Measurements from ENCODE around the gene ABL2.
A peak's percentile ranks its signal among the peaks of the same experiment; 100 is the strongest.

ABL2 gene

DNA sequence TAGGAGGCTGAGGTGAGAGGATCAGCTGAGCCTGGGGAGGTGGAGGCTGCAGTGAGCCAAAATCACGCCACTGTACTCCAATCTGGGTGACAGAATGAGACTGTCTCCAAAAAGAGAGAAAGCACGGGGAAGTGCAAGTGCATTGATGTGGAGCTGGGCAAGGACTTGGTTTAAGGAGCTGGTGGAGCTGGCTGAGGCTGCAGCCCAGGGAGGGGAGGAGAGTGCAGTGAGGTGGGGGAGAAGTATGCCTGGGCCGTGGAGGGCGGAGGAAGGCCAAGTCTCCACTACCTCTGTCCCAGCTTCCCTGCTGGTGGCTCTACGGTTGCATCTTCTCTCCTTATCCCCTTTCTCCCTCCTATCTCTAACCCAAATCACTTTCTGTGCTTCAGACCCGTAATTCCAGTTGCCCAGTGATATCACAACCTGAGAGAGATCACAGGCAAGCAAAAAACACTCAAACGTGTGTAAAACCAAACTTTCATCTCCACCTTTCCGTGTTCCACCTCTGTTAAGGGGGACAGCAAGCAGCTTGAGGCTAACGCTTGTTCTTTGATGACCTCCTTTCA lies 136.5 kb downstream of the ABL2 start:
- DNase-seq (ENCODE audit: low read depth), result no peak

DNA sequence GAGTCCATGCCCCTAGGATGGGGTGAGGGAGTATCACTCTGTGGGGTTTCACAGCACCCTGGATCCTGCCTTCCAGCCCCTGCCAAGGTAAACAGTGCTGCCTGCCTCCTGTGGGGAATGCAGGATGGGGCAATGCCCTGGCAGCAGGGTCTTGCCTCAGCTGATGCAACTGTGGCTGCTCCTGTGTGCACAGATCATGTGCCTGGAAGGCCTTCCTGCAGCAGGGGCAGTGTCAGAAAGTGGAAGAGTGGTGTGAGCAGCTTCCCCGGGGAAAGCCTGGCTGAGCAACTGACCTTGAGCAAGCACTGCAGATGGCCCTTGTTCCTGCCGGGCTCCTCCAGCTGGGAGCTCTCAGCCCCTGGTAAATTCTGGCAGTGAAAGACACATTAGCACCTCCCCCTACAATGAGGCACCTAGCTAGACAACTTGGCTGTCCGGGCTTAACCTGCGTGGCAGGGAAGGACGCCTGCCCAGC lies 137.7 kb downstream of the ABL2 start:
- peak; percentile 72 for DNase-seq (ENCODE audit: low read depth)

DNA sequence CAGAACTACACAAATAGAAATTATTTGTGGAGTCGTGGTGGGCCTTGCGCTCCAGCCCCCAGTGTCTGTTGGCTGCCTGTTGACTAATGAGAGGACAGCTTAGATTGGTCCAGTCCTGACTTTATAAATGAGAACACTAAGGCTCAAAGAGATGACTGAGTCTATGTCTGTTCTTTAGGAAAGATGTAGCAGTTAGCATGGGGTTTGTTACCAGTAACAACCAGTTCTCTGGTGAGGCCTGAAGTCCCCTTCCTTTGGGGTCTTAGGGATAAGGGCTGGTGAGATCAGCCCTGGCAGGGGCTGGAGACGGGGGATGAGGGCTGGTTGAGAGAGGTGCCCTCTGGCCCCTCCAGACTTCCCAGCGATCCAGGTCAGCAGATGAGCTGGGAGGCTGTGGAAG lies 138.6 kb downstream of the ABL2 start:
- DNase-seq (ENCODE audit: low read depth), result no peak

DNA sequence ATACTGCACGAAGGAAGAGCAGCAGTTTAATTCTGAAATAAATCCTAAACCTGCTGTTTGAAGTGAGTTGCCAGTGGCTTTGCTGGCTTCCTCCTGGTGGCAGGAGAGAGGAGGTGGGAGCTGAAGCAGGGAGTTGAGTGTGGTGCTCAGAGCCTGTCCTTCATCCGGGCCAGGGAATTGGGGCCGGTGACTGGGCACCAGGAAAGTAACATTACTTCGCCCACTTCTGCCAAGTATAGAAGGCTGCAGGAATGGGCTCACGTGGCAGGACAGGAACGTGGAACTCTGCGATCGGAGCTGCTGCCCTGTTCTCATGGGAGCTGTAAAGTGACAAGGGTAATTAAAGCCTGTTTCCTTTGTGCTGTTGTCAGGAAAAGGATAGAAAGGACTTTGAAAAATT lies 139.0 kb downstream of the ABL2 start:
- no peak for DNase-seq (ENCODE audit: low read depth)

DNA sequence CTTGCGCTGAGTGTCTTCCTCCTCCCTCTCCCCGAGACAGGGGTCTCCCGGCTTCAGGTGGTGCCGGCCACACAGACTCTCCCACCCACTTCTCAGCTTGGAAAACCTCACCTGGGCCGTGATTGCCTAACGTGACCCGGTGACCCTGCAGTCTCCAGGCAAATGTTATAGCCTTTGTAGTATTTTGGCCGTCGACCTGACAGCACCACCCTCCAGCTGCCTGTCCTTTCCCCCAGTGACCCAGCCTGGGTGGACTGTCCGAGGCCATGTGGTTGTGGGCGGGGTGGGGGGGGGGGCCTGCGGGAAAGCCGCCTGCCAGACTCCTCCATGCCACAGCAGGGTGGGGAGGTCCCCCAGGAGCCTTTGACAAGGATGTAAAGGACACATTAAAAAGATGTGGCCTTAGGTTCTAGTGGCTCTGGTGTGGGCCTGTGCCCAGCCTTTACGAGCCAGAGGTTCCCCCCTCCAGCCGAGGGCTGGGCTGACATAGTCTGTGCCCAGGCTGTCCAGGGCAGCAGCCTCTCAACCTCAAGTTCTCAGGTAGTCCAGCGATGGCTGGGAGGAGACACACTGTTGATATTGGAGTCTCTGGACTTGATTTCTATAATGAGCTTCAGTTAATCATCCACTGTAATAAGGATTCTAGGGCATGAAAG lies 139.5 kb downstream of the ABL2 start:
- no peak for DNase-seq (ENCODE audit: low read depth)

DNA sequence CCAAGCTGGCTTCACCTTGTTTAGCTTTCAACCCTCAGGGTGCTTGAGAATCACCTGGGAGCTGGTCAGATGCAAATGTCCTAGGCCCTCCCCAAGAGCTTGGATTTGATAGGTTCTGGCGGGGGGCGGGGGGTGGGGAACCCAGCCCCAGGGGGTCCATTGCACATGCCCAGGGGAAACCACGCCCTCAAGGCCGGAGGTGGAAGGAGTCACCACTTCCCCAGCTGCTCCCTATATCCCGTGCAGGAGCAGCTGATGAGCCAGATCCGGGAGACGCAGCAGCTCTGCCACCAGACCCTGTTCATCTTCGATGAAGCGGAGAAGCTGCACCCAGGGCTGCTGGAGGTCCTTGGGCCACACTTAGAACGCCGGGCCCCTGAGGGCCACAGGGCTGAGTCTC lies 141.8 kb downstream of the ABL2 start:
- no peak for DNase-seq (ENCODE audit: low read depth)

DNA sequence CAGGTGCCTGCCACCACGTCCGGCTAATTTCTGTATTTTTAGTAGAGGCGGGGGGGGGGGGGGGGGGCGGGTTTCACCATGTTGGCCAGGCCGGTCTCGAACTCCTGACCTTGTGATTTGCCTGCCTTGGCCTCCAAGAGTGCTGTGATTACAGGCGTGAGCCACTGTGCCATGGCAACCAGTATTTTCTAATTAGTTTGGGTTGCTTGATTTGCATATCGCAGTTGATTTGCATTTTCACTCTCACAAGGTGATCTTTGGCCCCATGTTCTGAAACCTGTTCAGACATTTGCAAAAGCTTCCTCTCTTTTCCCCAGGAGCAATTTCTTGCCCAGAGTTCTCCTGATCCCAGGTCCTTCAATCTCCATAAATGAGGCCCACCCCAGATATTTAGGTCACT lies 145.9 kb downstream of the ABL2 start:
- DNase-seq (ENCODE audit: low read depth), result no peak

DNA sequence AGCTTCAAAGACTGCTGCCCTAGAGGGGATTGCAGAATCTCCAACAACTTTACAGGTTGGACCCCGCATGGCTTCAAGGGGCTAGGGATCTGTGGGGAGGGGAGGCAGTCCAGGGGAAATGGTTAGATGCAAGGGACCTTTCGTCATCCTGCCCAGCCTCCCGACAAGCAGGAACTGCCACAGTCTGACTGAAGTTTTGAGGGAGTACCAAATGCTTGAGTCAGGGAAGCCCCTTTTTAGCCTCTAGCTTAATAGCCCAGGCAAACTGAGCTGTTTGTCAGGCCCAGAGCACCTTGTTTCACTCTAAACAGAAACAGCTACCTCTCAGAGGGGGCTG lies 146.5 kb downstream of the ABL2 start:
- no peak for DNase-seq (ENCODE audit: low read depth)

DNA sequence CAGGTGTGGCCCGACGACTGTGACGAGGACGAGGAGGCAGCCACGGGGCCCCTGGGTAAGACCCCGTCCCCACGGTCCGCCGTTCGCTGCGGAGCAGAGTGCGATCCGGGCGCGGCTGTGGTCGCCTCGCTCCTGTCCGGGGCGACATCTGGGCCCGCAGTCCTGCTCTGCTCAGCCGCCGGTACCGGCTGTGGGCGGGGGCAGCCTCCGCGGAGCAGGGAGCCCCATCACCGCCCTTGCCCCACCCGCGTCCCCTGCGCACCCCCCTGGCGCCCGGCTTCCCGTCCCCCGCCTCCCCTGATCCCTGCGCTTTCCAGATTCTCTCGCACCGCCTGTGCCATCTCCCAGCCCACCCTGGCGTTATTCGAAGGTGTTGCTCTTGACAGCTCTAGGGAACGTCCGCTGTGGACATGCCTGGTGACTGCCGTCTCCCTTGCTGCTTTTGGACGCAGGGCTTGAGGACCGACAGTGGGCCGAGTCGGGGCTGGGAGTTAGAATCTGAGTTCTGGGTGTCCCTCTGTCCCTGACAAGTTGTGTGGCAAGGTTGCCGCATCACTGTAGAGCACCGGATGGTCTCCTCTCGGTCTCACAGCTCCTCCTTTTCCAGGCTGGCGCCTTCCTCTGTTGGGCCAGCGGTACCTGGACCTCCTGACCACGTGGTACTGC lies 147.0 kb downstream of the ABL2 start:
- no peak for DNase-seq (ENCODE audit: low read depth)

DNA sequence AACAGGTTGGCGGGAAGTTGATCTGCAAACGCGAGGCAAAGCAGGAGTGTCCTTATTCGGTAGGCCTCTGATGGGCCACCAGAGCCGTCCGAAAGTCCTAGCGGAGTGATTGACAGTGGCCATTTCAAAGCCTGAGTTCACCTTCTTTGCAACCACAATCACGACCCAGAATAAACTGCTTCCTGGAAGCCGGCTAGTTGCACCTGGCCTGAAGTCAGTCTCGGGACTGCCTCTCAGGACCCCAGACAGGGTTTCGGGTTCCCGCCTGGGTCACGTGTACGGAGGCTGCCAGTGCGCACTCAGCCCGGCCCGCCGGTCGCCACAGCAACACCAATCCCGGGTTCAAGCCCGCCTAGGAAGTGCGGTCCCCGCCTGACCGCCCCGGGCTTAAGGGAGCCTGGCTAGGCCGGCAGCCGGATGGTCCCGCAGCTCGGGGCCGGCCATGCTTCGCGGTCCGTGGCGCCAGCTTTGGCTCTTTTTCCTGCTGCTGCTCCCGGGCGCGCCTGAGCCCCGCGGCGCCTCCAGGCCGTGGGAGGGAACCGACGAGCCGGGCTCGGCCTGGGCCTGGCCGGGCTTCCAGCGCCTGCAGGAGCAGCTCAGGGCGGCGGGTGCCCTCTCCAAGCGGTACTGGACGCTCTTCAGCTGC lies 147.7 kb downstream of the ABL2 start, which contains the start of gene TOR3A:
TOR3A (plus strand) TSS at position 384 of the 646 bp plus-strand sequence; CDS start at position 443, 59 bp downstream.
- peak; percentile 79 for DNase-seq (ENCODE audit: low read depth)

DNA sequence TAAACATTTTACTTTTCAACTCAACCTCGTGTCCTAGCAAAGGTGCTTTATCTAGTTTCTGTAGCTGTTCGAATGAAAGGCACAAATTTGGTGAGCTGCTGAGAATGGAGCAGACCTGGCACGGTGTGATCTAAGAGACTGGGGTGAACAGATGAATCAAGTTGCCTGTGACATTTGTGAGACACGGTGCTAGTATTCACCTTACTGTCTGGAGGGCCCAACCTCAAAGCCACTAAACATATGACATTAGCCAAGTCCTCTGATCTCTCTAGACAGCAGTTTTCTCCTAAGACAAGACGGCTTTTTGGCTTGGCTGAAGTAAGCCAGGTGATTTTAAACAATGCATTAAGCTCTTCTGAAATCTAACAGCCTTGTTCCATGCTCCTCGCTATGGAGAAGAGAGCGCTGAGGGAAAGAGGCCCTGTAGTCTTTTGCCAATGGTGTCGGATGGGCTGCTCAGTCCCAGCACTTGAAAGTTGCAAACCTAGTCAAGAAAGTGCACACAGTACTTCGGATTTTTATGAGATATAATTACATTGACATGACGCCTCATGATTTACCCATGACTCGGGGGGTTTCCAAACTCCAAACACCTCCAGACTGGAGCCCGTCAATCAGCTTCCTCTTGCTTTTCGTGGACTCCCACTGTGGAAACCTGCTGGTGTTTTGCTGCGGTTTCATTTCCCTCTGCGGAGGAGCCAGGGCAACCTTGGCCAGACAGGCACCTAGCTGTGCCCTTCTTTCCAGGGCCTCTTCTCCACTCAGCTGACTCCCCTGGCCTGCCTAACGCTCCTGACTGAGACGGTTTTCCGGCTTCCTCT lies 148.4 kb downstream of the ABL2 start:
- no peak for DNase-seq (ENCODE audit: low read depth)

DNA sequence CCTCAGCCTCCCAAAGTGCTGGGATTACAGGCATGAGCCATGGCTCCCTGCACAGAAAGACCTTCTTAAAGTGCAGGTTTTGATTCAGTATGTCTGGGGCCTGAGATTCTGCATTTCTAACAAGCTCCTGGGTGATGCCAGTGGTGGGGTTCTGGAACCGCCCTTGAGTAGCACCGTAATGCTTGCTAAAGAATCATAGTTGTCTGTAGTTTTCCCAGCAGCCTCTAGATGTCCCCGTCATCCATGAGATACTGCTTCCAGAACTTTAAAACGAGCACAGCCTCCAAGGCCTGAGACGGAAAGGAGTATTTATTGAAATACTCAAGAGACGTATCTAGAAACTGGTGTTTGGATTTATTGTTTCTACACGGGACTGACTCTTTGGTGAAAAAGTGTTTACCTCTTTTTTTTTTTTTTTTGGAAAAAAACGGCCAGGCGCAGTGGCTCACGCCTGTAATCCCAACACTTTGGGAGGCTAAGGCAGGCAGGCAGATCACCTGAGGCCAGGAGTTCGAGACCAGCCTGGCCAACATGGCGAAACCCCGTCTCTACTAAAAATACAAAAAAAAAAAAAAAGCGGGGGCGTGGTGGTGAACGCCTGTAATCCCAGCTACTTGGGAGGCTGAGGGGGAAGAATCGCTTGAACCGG lies 150.2 kb downstream of the ABL2 start:
- peak; percentile 63 for DNase-seq (ENCODE audit: low read depth)

DNA sequence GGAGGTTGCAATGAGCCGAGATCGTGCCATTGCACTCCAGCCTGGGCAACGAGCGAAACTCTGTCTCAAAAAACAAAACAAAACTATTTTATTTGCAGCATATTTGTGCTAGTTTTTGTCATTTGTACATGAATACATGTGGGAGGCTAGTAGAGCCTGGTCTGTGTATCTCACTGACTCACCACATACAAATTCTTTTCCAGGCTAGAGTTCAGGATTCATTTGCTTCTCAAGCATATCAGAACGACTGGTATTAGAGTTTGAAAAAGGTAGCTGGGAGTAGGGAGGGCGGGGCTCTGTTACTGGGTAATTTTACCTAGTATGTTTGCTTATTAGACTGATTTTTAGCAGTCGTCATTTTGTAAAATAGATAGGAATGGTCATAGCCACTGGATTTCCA lies 152.1 kb downstream of the ABL2 start:
- DNase-seq (ENCODE audit: low read depth), result no peak

DNA sequence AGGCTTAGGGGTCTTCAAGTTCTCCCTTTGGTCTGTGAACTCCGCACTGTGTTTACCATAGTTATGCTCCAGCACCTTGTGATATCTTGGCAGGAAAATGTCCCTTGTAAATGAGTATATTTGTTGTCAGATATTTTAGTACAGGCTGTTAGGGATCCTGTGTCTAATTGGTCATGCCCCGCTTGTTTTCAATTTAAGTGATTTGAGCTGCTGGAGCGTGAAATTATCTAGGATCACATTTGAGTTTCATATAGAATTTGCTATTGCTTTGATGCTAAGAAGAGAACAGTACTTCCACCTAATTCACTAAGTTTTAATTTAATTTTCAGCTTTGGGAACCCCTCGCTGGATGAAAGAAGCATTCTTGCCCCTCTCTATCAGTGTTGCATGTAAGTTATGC lies 163.0 kb downstream of the ABL2 start:
- DNase-seq (ENCODE audit: low read depth), result no peak

DNA sequence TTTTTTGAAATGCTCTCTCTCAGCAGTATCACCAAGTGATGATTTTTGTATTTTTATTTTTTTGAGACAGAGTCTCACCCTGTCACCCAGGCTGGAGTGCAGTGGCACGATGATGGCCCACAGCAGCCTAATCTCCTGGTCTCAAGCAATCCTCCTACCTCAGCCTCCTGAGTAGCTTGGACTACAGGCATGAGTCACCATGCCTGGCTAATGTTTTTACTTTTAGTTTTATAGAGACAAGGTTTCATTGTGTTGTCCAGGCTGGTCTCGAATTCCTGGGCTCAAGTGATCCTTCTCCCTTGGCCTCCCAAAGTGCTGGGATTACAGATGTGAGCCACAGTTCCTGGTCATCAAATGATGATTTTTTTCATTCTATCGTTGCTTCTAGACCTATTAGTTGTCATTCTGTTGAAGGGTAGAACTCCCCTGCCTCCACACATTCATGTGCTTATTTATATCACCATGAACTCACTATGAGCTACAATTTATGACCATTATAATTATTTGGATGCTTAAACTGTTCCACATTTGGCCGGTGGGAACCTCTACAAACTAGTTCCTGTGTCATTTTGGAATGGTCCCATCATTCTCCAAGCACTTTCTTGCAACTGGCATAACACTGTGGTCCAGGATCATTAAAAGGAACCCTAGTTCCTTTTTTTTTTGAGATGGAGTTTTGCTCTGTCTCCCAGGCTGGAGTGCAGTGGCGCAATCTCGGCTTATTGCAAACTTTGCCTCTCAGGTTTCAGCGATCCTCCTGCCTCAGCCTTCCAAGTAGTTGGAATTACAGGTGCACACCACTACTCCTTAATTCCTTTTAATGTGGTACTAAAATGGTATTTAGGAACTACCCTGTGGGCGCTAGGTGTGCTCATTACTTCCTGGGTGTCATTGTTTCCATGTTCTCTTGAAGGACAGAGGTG lies 167.9 kb downstream of the ABL2 start:
- DNase-seq (ENCODE audit: low read depth), result no peak

DNA sequence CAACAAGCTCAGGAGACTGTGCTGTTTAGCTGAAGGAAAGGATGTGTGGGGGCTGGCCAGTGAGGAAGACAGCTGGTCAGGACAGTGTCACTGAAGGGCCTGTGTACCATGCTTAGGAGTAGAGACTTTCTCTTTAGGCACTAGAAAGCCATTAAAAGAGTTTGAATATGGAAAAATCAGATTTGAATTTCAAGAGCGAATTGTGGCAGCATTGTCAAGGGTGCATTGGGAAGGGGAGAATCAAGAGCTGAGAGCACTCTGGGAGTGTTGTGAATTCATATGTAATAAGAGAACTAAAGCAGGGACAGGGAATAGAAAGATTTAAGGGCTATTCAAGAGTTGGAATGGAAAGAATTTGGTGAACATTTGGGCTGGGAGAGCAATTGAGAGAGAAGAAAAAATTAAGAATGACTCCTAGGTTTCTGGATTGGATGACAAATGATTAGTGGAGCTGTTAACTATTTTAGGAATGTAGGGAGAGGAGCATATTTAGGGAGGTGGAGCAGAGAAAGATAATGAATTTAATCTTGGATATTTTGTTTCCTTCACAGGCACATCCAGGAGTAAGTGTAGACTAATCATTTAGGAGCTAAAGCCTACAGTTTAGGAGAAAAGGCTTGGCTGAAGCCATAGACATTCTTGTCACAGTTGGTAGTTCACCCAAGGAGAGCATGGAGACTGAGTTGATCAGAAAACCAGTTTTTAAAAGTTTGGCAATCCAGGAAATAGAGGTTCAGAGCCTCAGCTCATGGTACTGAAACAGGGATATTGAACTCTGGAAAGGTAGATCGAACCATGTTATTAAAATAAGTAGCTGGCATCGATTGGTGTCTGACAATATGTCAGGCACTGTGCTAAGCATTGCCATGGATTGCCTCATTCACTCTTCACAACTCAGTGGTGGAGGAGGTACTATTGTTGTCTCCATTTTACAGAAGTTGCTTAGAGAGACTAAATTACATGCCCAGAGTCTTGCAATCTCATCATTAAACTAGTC lies 170.7 kb downstream of the ABL2 start:
- DNase-seq (ENCODE audit: low read depth), result no peak

DNA sequence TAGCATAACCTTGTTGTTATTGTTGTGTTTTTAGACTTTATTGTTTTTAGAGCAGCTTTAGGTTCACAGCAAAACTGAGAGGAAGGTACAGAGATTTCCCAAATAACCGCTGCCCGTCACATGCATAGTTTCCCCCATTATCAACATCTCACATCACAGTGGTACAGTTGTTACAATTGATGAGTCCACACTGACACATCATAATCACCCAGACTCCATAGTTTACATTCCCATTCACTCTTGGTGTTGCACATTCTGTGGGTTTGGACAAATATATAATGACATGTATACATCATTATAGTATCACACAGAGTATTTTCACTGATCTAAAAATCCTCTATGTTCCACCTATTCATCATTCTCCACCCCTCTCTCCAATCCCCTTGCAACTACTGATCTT lies 173.5 kb downstream of the ABL2 start:
- DNase-seq (ENCODE audit: low read depth), result no peak

DNA sequence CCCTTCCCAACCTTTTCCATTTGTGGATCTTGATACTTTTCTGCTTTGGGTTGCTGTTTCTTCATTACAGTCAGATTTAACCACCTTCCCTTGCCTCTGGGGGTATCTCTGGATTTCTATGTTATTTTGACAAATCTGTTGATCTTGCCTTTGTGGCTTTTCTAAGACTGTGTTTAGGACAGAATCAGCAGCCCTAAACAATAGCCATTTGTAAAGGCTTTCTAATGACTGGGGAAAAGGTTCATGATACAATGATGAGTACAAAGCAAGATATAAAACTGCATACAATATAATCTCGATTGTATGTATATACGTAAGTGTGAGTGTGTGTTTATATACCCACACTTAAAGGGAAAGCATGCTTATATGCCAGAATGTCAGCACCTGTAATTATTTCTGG lies 176.0 kb downstream of the ABL2 start:
- DNase-seq (ENCODE audit: low read depth), result no peak

DNA sequence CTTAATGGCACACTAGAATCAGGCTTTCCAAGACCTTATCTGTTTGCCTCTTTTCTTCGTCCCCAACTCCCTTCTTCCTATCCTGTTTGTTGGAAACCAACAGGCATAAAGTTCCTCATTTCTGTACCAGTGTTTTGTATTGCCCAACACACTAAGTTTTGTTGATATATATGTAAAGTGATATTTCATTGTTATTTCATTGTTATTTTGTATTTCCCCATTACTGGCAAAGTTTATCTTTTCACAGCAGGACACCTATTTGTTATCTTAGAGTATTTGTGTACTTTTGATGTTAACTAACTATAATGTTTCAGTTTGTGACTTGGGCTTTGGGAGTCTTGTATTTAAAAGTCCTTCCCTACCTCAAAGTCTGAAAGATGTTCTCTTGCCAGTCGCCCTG lies 176.7 kb downstream of the ABL2 start:
- DNase-seq (ENCODE audit: low read depth), result no peak
